ENCODE data around the gene IZUMO1.

IZUMO1 gene

GRCh38 chr19:48716562-48717291 lies 30.0 kb downstream of the IZUMO1 start:
- H3K4me3 ChIP-seq (ENCODE audit: low read length), result peak overlapping the region; percentile 58
- no peaks in the 10 kb centered on the region for H3K27me3 ChIP-seq (replicated peaks; ENCODE audit: control insufficient read depth, insufficient read depth, low read length)
- DNase-seq (ENCODE audit: low read depth), result peak; percentile 78
- peaks cover 34% of the 10 kb centered on the region for H3K4me1 ChIP-seq (ENCODE audit: control insufficient read depth, insufficient read depth, low read length)
- no peaks in the 10 kb centered on the region for H3K36me3 ChIP-seq (ENCODE audit: control insufficient read depth, insufficient read depth, low read length, severe bottlenecking)
- H3K9me3 ChIP-seq (ENCODE audit: control insufficient read depth, low read length), result no peaks in the 10 kb centered on the region
- peak overlapping the region; percentile 33 for H3K9ac ChIP-seq (ENCODE audit: low read length)

GRCh38 chr19:48715681-48716171 lies 31.0 kb downstream of the IZUMO1 start:
- Histone ChIP-seq H3K27me3 (replicated peaks; ENCODE audit: control insufficient read depth, insufficient read depth, low read length) (no peaks in the 10 kb centered on the region), H3K9ac (ENCODE audit: low read length) (peak overlapping the region; percentile 14), H3K9me3 (ENCODE audit: control insufficient read depth, low read length) (peaks cover 4% of the 10 kb centered on the region), H3K4me3 (ENCODE audit: low read length) (no peak overlapping the region), H3K36me3 (ENCODE audit: control insufficient read depth, insufficient read depth, low read length, severe bottlenecking) (no peaks in the 10 kb centered on the region), H3K4me1 (ENCODE audit: control insufficient read depth, insufficient read depth, low read length) (peaks cover 34% of the 10 kb centered on the region)
- peak; percentile 39 for DNase-seq (ENCODE audit: low read depth)

- H3K4me1 ChIP-seq (ENCODE audit: control insufficient read depth, insufficient read depth, low read length), result peaks cover 30% of the 10 kb centered on the region
- no peak for DNase-seq (ENCODE audit: low read depth)
- H3K27me3 ChIP-seq (replicated peaks; ENCODE audit: control insufficient read depth, insufficient read depth, low read length), result no peaks in the 10 kb centered on the region
- H3K4me3 ChIP-seq (ENCODE audit: low read length), result peak overlapping the region; percentile 84
- H3K9me3 ChIP-seq (ENCODE audit: control insufficient read depth, low read length), result peaks cover 4% of the 10 kb centered on the region
- H3K36me3 ChIP-seq (ENCODE audit: control insufficient read depth, insufficient read depth, low read length, severe bottlenecking), result no peaks in the 10 kb centered on the region
- H3K9ac ChIP-seq (ENCODE audit: low read length), result peak overlapping the region; percentile 90
Measured at GRCh38 chr19:48714759-48715675, 31.7 kb downstream of the IZUMO1 start.

GRCh38 chr19:48713864-48714755 lies 32.6 kb downstream of the IZUMO1 start:
- no peaks in the 10 kb centered on the region for H3K27me3 ChIP-seq (replicated peaks; ENCODE audit: control insufficient read depth, insufficient read depth, low read length)
- peaks cover 28% of the 10 kb centered on the region for H3K4me1 ChIP-seq (ENCODE audit: control insufficient read depth, insufficient read depth, low read length)
- peak; percentile 100 for DNase-seq (ENCODE audit: low read depth)
- H3K36me3 ChIP-seq (ENCODE audit: control insufficient read depth, insufficient read depth, low read length, severe bottlenecking), result no peaks in the 10 kb centered on the region
- peak overlapping the region; percentile 90 for H3K9ac ChIP-seq (ENCODE audit: low read length)
- H3K9me3 ChIP-seq (ENCODE audit: control insufficient read depth, low read length), result peaks cover 4% of the 10 kb centered on the region
- H3K4me3 ChIP-seq (ENCODE audit: low read length), result peak overlapping the region; percentile 84

GRCh38 chr19:48713041-48713863 lies 33.5 kb downstream of the IZUMO1 start:
- peak; percentile 44 for DNase-seq (ENCODE audit: low read depth)
- Histone ChIP-seq H3K36me3 (ENCODE audit: control insufficient read depth, insufficient read depth, low read length, severe bottlenecking) (no peaks in the 10 kb centered on the region), H3K27me3 (replicated peaks; ENCODE audit: control insufficient read depth, insufficient read depth, low read length) (no peaks in the 10 kb centered on the region), H3K9ac (ENCODE audit: low read length) (peak overlapping the region; percentile 77), H3K4me1 (ENCODE audit: control insufficient read depth, insufficient read depth, low read length) (peaks cover 26% of the 10 kb centered on the region), H3K9me3 (ENCODE audit: control insufficient read depth, low read length) (peaks cover 4% of the 10 kb centered on the region), H3K4me3 (ENCODE audit: low read length) (peak overlapping the region; percentile 81)

- Histone ChIP-seq H3K4me1 (ENCODE audit: control insufficient read depth, insufficient read depth, low read length) (peaks cover 20% of the 10 kb centered on the region), H3K4me3 (ENCODE audit: low read length) (no peak overlapping the region), H3K36me3 (ENCODE audit: control insufficient read depth, insufficient read depth, low read length, severe bottlenecking) (no peaks in the 10 kb centered on the region), H3K27me3 (replicated peaks; ENCODE audit: control insufficient read depth, insufficient read depth, low read length) (no peaks in the 10 kb centered on the region), H3K9ac (ENCODE audit: low read length) (no peak overlapping the region), H3K9me3 (ENCODE audit: control insufficient read depth, low read length) (peaks cover 4% of the 10 kb centered on the region)
- DNase-seq (ENCODE audit: low read depth), result no peak
Measured at GRCh38 chr19:48711106-48711662, 35.5 kb downstream of the IZUMO1 start.

- H3K9ac ChIP-seq (ENCODE audit: low read length), result no peak overlapping the region
- peaks cover 4% of the 10 kb centered on the region for H3K9me3 ChIP-seq (ENCODE audit: control insufficient read depth, low read length)
- H3K27me3 ChIP-seq (replicated peaks; ENCODE audit: control insufficient read depth, insufficient read depth, low read length), result no peaks in the 10 kb centered on the region
- peaks cover 4% of the 10 kb centered on the region for H3K4me1 ChIP-seq (ENCODE audit: control insufficient read depth, insufficient read depth, low read length)
- no peak overlapping the region for H3K4me3 ChIP-seq (ENCODE audit: low read length)
- no peaks in the 10 kb centered on the region for H3K36me3 ChIP-seq (ENCODE audit: control insufficient read depth, insufficient read depth, low read length, severe bottlenecking)
- no peak for DNase-seq (ENCODE audit: low read depth)
Measured at GRCh38 chr19:48708471-48708870, 38.2 kb downstream of the IZUMO1 start.

- Histone ChIP-seq H3K4me3 (ENCODE audit: low read length) (no peak overlapping the region), H3K9me3 (ENCODE audit: control insufficient read depth, low read length) (no peaks in the 10 kb centered on the region), H3K4me1 (ENCODE audit: control insufficient read depth, insufficient read depth, low read length) (no peaks in the 10 kb centered on the region), H3K9ac (ENCODE audit: low read length) (no peak overlapping the region), H3K36me3 (ENCODE audit: control insufficient read depth, insufficient read depth, low read length, severe bottlenecking) (no peaks in the 10 kb centered on the region), H3K27me3 (replicated peaks; ENCODE audit: control insufficient read depth, insufficient read depth, low read length) (no peaks in the 10 kb centered on the region)
- DNase-seq (ENCODE audit: low read depth), result no peak
Measured at GRCh38 chr19:48705431-48705830, 41.3 kb downstream of the IZUMO1 start.

GRCh38 chr19:48703316-48703715 lies 43.4 kb downstream of the IZUMO1 start:
- no peaks in the 10 kb centered on the region for H3K9me3 ChIP-seq (ENCODE audit: control insufficient read depth, low read length)

GRCh38 chr19:48702701-48703100 lies 44.0 kb downstream of the IZUMO1 start:
- H3K9me3 ChIP-seq (ENCODE audit: control insufficient read depth, low read length), result no peaks in the 10 kb centered on the region
- H3K4me3 ChIP-seq (ENCODE audit: low read length), result no peak overlapping the region
- H3K27me3 ChIP-seq (replicated peaks; ENCODE audit: control insufficient read depth, insufficient read depth, low read length), result no peaks in the 10 kb centered on the region
- H3K4me1 ChIP-seq (ENCODE audit: control insufficient read depth, insufficient read depth, low read length), result peaks cover 5% of the 10 kb centered on the region
- DNase-seq (ENCODE audit: low read depth), result no peak
- no peak overlapping the region for H3K9ac ChIP-seq (ENCODE audit: low read length)
- H3K36me3 ChIP-seq (ENCODE audit: control insufficient read depth, insufficient read depth, low read length, severe bottlenecking), result no peaks in the 10 kb centered on the region

More at GRCh38 chr19:48703316-48703715, 43.4 kb downstream of the IZUMO1 start:
- no peak for DNase-seq (ENCODE audit: low read depth)
- no peaks in the 10 kb centered on the region for H3K36me3 ChIP-seq (ENCODE audit: control insufficient read depth, insufficient read depth, low read length, severe bottlenecking)
- no peak overlapping the region for H3K9ac ChIP-seq (ENCODE audit: low read length)
- peaks cover 5% of the 10 kb centered on the region for H3K4me1 ChIP-seq (ENCODE audit: control insufficient read depth, insufficient read depth, low read length)
- H3K4me3 ChIP-seq (ENCODE audit: low read length), result no peak overlapping the region
- H3K27me3 ChIP-seq (replicated peaks; ENCODE audit: control insufficient read depth, insufficient read depth, low read length), result no peaks in the 10 kb centered on the region
